Left colon (tissue), 2 donors: ENCODE results near the gene PAK2. TPM values are rescaled to one million over a fixed set of nuclear protein-coding genes. Genes with fewer than 3 reads are reported as not detected.

Source experiments
- ATAC-seq: fragments of 200-7000 bp; cut with Tn5 transposase; one replicate; pipeline ENCODE4 v1.9.1; 2020; ENCODE audit warnings: mild to moderate bottlenecking, moderate library complexity
- DNase-seq, 2 donors: peaks; one replicate each; pipeline ENCODE4 v3.0.0-alpha.2; 2020
- intact Hi-C, 2 donors: fragments of 100-400 bp; cut with DNase I in 1 of 2; cut with micrococcal nuclease in 1 of 2; formaldehyde crosslinking; loops; one replicate each; pipeline versions ENCODE4 v1.11.2 to v1.14.0; 2022; cut with DNase I, micrococcal nuclease
- total RNA-seq, 2 donors: library from RNA; stranded (reverse); fragmentation: NEBNext Ultra II Directional; extraction: Animal tissue kit (Norgen Biotek cat#: 25700); gene quantifications; one replicate each; pipeline ENCODE4 v1.2.1, GENCODE V29; 2021
- donor health status: DM: no; HTN: no; CAD: no.
- donor health status: DM: yes; HTN: yes; CAD: no.

Gene PAK2
- total RNA-seq, 2 donors from 2014 or later = 73.2 TPM

GRCh38 chr3:196875258-196875657 is 135.6 kb downstream of the PAK2 start:
- no peak for DNase-seq
- intact Hi-C loops = no loop called here
- no peak for ATAC-seq

Other genes starting within 250 kb of the PAK2 start
- 10 to 100 TPM; 22.1 to 23.9 TPM for gene RNF168, start 236.1 kb upstream of the PAK2 start, total RNA-seq
- not detected for gene SMCO1, start 224.5 kb upstream of the PAK2 start, total RNA-seq
- gene WDR53, start 171.3 kb upstream of the PAK2 start, total RNA-seq = 1 to 10 TPM; 6.8 to 8.6 TPM
- gene FBXO45, start 171.2 kb upstream of the PAK2 start, total RNA-seq = 10 to 100 TPM in 1 of 2 donors, 1 to 10 TPM in 1; 9.2 to 10.1 TPM
- 1 to 10 TPM; 1.3 to 4.0 TPM for gene NRROS, start 100.2 kb upstream of the PAK2 start, total RNA-seq
- under 1 TPM; 0.43 to 0.78 TPM for gene CEP19, start 27.6 kb upstream of the PAK2 start, total RNA-seq
- gene PIGX, start 27.5 kb upstream of the PAK2 start, total RNA-seq = 10 to 100 TPM; 24.5 to 31.7 TPM
- gene SENP5, start 128.1 kb downstream of the PAK2 start, total RNA-seq = 10 to 100 TPM; 26.9 to 31.7 TPM
- 10 to 100 TPM; 54.3 to 55.4 TPM for gene NCBP2, start 202.7 kb downstream of the PAK2 start, total RNA-seq
- 100 to 1,000 TPM in 1 of 2 donors, 10 to 100 TPM in 1; 92.6 to 129 TPM for gene PIGZ, start 229.0 kb downstream of the PAK2 start, total RNA-seq